Superior temporal gyrus (tissue), 1 donor: ENCODE results near the gene VWA2.

Experiments used
- DNase-seq: peaks from one replicate; pipeline ENCODE4 v3.0.0-alpha.2; 2016; ENCODE audit errors: extremely low spot score

VWA2 gene, protein sequence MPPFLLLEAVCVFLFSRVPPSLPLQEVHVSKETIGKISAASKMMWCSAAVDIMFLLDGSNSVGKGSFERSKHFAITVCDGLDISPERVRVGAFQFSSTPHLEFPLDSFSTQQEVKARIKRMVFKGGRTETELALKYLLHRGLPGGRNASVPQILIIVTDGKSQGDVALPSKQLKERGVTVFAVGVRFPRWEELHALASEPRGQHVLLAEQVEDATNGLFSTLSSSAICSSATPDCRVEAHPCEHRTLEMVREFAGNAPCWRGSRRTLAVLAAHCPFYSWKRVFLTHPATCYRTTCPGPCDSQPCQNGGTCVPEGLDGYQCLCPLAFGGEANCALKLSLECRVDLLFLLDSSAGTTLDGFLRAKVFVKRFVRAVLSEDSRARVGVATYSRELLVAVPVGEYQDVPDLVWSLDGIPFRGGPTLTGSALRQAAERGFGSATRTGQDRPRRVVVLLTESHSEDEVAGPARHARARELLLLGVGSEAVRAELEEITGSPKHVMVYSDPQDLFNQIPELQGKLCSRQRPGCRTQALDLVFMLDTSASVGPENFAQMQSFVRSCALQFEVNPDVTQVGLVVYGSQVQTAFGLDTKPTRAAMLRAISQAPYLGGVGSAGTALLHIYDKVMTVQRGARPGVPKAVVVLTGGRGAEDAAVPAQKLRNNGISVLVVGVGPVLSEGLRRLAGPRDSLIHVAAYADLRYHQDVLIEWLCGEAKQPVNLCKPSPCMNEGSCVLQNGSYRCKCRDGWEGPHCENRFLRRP

GRCh38 chr10:114239117-114239993, at the start of gene VWA2:
VWA2 (plus strand) TSS chr10:114239254; CDS start chr10:114248714, 9,460 bp downstream.
- DNase-seq, result no peak

GRCh38 chr10:114189700-114190099, 49.4 kb upstream of the VWA2 start:
- DNase-seq, result no peak

- no peak for DNase-seq
Measured at GRCh38 chr10:114195079-114195478, 44.0 kb upstream of the VWA2 start.

GRCh38 chr10:114199239-114199638, 39.8 kb upstream of the VWA2 start:
- no peak for DNase-seq

DNA sequence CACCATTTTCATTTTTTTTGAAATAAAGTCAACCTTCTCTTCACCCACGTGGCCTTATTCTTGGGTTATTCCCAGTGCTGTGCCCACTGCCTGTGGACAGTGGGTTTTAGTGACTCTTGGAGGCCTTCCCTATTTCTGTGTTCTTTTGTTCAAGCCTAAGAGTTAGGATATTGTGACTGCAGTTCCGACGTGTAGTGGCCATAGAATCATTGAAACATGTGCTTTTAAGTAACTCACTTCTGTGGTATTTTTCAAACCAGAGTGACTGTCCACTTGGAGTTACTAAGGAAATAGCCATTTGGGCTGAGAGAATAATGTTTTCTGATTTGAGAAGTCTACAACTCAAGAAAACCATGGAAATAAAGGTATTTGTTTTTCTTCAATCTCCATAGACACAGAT, 36.2 kb upstream of the VWA2 start:
- DNase-seq, result no peak

DNA sequence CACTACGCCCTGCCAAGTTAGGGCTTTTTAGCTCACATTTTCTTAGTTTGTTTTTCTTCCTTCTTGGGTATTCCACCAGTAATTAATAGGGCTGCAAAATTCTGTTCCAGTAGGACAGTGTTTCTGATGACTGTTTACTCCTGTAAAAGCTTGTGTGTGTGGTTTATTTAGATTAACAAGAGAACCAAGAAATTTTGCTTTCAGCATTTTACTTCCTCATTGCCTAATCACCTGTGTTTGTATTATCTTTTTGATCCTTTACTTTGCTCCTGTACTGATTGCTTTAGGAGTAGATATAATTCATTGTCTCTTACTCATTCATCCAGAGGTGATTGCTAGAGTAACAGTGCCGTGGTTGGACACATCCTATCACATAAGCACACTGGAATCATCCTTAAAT, 32.2 kb upstream of the VWA2 start:
- no peak for DNase-seq

- DNase-seq, result no peak
Measured at GRCh38 chr10:114207349-114207748, 31.7 kb upstream of the VWA2 start.

GRCh38 chr10:114208351-114208750, 30.7 kb upstream of the VWA2 start:
- DNase-seq, result no peak

GRCh38 chr10:114212153-114212552, 26.9 kb upstream of the VWA2 start:
- DNase-seq, result no peak

- no peak for DNase-seq
Measured at GRCh38 chr10:114215033-114215432, 24.0 kb upstream of the VWA2 start.

- no peak for DNase-seq
Measured at GRCh38 chr10:114220281-114220680, 18.8 kb upstream of the VWA2 start.

- no peak for DNase-seq
Measured at GRCh38 chr10:114221235-114221634, 17.8 kb upstream of the VWA2 start.

GRCh38 chr10:114223066-114223465, 16.0 kb upstream of the VWA2 start:
- DNase-seq, result no peak

GRCh38 chr10:114228156-114228555, 10.9 kb upstream of the VWA2 start:
- DNase-seq, result no peak

DNA sequence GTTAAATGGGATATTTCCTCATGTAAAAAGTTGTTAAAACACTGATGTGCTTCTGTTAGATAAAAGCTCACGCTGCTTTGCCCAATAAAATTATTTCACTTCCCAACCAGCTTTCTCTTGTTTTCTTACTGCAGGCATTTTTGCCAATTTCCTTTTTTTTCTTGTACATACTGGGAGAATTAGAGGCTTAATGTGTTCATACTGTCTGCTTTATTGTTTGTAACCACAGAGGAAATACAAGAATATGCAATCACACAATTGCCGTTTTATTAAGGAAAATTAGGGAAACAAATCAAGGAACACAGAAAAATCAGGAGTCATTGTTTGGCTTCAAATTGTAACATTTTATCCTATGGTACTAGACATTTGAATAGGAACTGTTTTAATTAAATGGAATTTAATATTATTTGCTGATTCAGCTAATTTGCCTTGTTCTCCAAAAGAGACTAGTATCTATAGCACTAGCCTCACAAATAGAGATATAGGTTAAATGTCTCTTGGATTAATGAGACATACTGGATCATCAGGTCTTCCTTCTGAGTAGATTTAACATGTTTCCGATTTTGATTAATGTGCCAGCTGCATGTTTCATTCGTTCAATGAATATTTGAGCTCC, 6.4 kb upstream of the VWA2 start:
- DNase-seq, result no peak

- DNase-seq, result no peak
Measured at GRCh38 chr10:114233482-114233881, 5.6 kb upstream of the VWA2 start.

- no peak for DNase-seq
Measured at GRCh38 chr10:114234132-114234531, 4.9 kb upstream of the VWA2 start.

- DNase-seq, result no peak
Measured at GRCh38 chr10:114239994-114240345, 916 bp downstream of the VWA2 start.

DNA sequence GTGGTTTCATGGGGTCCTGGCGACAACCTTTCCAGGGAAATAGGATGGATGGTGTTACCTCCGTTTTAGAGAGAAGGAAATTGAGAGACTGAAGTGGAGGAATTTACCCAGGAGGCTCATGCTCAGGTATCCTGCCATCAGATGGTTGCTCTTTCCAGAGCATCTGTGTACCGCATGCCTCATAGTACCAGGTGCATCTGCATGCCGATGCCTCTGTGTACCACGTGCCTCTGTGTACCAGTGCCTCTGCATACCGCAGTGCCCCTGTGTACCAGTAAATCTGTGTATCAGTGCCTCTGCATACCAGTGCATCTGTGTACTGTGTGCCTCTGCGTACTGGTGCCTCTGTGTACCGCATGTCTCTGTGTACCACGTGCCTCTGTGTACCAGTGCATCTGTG, 3.2 kb downstream of the VWA2 start:
- DNase-seq, result no peak

GRCh38 chr10:114243661-114244060, 4.6 kb downstream of the VWA2 start:
- no peak for DNase-seq

- no peak for DNase-seq
Measured at GRCh38 chr10:114244126-114244525, 5.1 kb downstream of the VWA2 start.
